Uterus (tissue), 4 donors: Measurements from ENCODE around the gene SLC17A2. TPM values are rescaled to one million over a fixed set of nuclear protein-coding genes. Genes with fewer than 3 reads are reported as not detected.

ENCODE experiments used
- DNase-seq, 2 donors: peaks; one replicate each; pipeline ENCODE4 v3.0.0-alpha.2; 2019 to 2020
- H3K27ac ChIP-seq, 2 donors: fragments of 200-600 bp; sonication (generic); 1 replicate in 1 of 2; 2 replicates in 1 of 2; pipeline ENCODE4 v1.5.1; 2016 to 2018
- H3K27me3 ChIP-seq, 2 donors: fragments of 200-600 bp; sonication (generic); one replicate each; pipeline ENCODE4 v1.5.1; 2018 to 2019; ENCODE audit warnings: control low read depth in 1 of 2
- H3K36me3 ChIP-seq, 2 donors: fragments of 200-600 bp; sonication (generic); one replicate each; pipeline ENCODE4 v1.5.1; 2019; ENCODE audit warnings: control low read depth in 1 of 2
- H3K4me1 ChIP-seq, 2 donors: fragments of 200-600 bp; sonication (generic); one replicate each; pipeline ENCODE4 v1.5.1; 2018 to 2019; ENCODE audit warnings: control low read depth in 1 of 2
- H3K4me3 ChIP-seq, 2 donors: fragments of 200-600 bp; sonication (generic); 1 replicate in 1 of 2; 2 replicates in 1 of 2; pipeline ENCODE4 v1.5.1; 2018 to 2019; ENCODE audit warnings: mild to moderate bottlenecking in 1 of 2
- H3K9me3 ChIP-seq, 2 donors: fragments of 200-600 bp; sonication (generic); one replicate each; pipeline ENCODE4 v1.5.1; 2019; ENCODE audit warnings: control low read depth in 1 of 2
- CTCF ChIP-seq, 4 experiments: fragments of 200-600 bp in 2 of 4; fragments of 450-650 bp in 2 of 4; sonication (generic) in 2 of 4; IDR thresholded peaks; one replicate each; pipeline ENCODE4 v1.5.1; 2016 to 2019; ENCODE audit warnings: antibody characterized with exemption in 4 of 4, mild to moderate bottlenecking in 2 of 4, moderate library complexity in 1 of 4
- POLR2A ChIP-seq, 2 donors: fragments of 450-650 bp; IDR thresholded peaks; one replicate each; pipeline ENCODE4 v1.6.1; 2016; ENCODE audit warnings: antibody characterized with exemption in 2 of 2, mild to moderate bottlenecking in 1 of 2, moderate library complexity in 1 of 2
- intact Hi-C: fragments of 100-400 bp; cut with DNase I; formaldehyde crosslinking; loops from one replicate; pipeline ENCODE4 v1.15.1; 2023; ENCODE audit warnings: low total_unique reads
- total RNA-seq, 4 donors: library from RNA; depleted of rRNA in 3 of 4; stranded (reverse); fragments of >200 nt in 3 of 4; gene quantifications; one replicate each; pipeline versions ENCODE4 v1.1.0 to v1.2.4, GENCODE V29; 2014 to 2023
- donor health status: DM: yes; HTN: yes; CAD: no.

SLC17A2 gene
- total RNA-seq, 4 donors from 2014 or later: not detected

- no peak overlapping the region for H3K4me3 ChIP-seq
- intact Hi-C loops: no loop called here
- DNase-seq: no peak
- H3K36me3 ChIP-seq: no peaks in the 10 kb centered on the region
- H3K4me1 ChIP-seq: no peaks in the 10 kb centered on the region
- H3K27ac ChIP-seq: no peak overlapping the region
- no peaks in the 10 kb centered on the region for H3K27me3 ChIP-seq
- TF ChIP-seq POLR2A (IDR thresholded peaks at IDR 0.05) (no peak), CTCF (IDR thresholded peaks at IDR 0.05) (no peak)
- H3K9me3 ChIP-seq: no peaks in the 10 kb centered on the region
These were observed 19.1 kb downstream of the SLC17A2 start for GRCh38 chr6:25911351-25911750.

DNA sequence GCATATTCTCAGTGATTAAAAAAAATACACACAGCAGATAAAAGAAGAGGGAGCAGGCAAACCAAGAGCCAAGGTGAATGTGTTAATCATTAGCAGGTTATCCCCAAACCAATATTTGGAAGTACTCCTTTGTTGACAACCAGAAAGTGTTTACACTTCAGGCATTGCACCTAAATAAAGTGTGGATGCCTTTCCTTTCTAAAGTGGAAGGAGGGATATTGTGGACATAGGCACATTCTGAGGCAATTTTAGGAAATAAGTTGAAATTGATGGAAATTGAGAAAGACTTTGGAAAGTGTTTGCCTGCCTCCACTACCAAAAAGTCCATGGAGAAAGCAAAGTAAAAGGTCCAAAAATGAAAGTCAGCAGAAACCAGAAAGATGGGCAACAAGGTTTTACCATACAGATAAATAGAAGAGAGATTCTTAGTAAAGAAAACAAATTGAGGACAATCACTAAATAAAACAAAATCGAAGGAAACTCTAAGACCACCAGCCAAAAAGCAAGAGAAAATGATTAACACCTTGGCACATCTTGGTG, 22.9 kb downstream of the SLC17A2 start:
- H3K9me3 ChIP-seq: no peaks in the 10 kb centered on the region

GRCh38 chr6:25903467-25904099, 26.9 kb downstream of the SLC17A2 start:
- H3K27me3 ChIP-seq: no peaks in the 10 kb centered on the region
- H3K9me3 ChIP-seq: no peaks in the 10 kb centered on the region
- no peaks in the 10 kb centered on the region for H3K36me3 ChIP-seq
- no peak for DNase-seq
- no peaks in the 10 kb centered on the region for H3K4me1 ChIP-seq
- H3K27ac ChIP-seq: no peak overlapping the region
- no peak for TF ChIP-seq POLR2A (IDR thresholded peaks at IDR 0.05)
- TF ChIP-seq CTCF (IDR thresholded peaks at IDR 0.05): no peak
- no peak overlapping the region for H3K4me3 ChIP-seq
- intact Hi-C loops: no loop called here

More for the DNA sequence above, 22.9 kb downstream of the SLC17A2 start:
- intact Hi-C loops: no loop called here
- no peaks in the 10 kb centered on the region for H3K27me3 ChIP-seq
- DNase-seq: no peak
- no peaks in the 10 kb centered on the region for H3K36me3 ChIP-seq
- H3K4me3 ChIP-seq: no peak overlapping the region
- TF ChIP-seq POLR2A (IDR thresholded peaks at IDR 0.05) (no peak), CTCF (IDR thresholded peaks at IDR 0.05) (no peak)
- no peak overlapping the region for H3K27ac ChIP-seq
- H3K4me1 ChIP-seq: no peaks in the 10 kb centered on the region

GRCh38 chr6:25902071-25902470, 28.4 kb downstream of the SLC17A2 start:
- no peaks in the 10 kb centered on the region for H3K9me3 ChIP-seq
- DNase-seq: no peak
- H3K4me3 ChIP-seq: no peak overlapping the region
- no peaks in the 10 kb centered on the region for H3K36me3 ChIP-seq
- H3K27me3 ChIP-seq: no peaks in the 10 kb centered on the region
- H3K27ac ChIP-seq: no peak overlapping the region
- H3K4me1 ChIP-seq: no peaks in the 10 kb centered on the region
- no peak for TF ChIP-seq POLR2A (IDR thresholded peaks at IDR 0.05)
- TF ChIP-seq CTCF (IDR thresholded peaks at IDR 0.05): no peak
- intact Hi-C loops: no loop called here

- Histone ChIP-seq H3K36me3 (no peaks in the 10 kb centered on the region), H3K9me3 (no peaks in the 10 kb centered on the region), H3K4me1 (no peaks in the 10 kb centered on the region), H3K27me3 (no peaks in the 10 kb centered on the region), H3K4me3 (no peak overlapping the region), H3K27ac (no peak overlapping the region)
- intact Hi-C loops: no loop called here
- no peak for DNase-seq
- TF ChIP-seq CTCF (IDR thresholded peaks at IDR 0.05) (no peak), POLR2A (IDR thresholded peaks at IDR 0.05) (no peak)
These were observed 29.6 kb downstream of the SLC17A2 start for GRCh38 chr6:25900843-25901242.
